Memory B cell (primary cell): ENCODE results near the gene LSM14A.
A peak's percentile ranks its signal among the peaks of the same experiment; 100 is the strongest.
"Not testable (repeated sequence)": the region's sequence is repeated elsewhere in the genome, so short reads cannot be mapped to it uniquely, and the experiment has no call there.

Experiments
- ATAC-seq: fragments of 150-1000 bp; cut with Tn5 transposase; 2 replicates; pipeline ENCODE4 v1.10.0; 2021; ENCODE audit warnings: low read depth, mild to moderate bottlenecking, moderate library complexity
- DNase-seq, 2 donors: peaks; one replicate each; pipeline ENCODE4 v3.0.0; 2022; ENCODE audit warnings: low spot score in 2 of 2
- H3K27ac Mint-ChIP-seq: one replicate; pipeline ENCODE4 v1.8.0; 2022; ENCODE audit warnings: mild to moderate bottlenecking, moderate library complexity, mixed read lengths
- H3K27me3 Mint-ChIP-seq: one replicate; pipeline ENCODE4 v1.8.0; 2022; ENCODE audit warnings: mixed read lengths
- H3K36me3 Mint-ChIP-seq: one replicate; pipeline ENCODE4 v1.8.0; 2022; ENCODE audit warnings: mild to moderate bottlenecking, mixed read lengths
- H3K4me1 Mint-ChIP-seq: one replicate; pipeline ENCODE4 v1.8.0; 2022; ENCODE audit warnings: mixed read lengths
- H3K4me3 Mint-ChIP-seq: one replicate; pipeline ENCODE4 v1.8.0; 2022; ENCODE audit warnings: mild to moderate bottlenecking, moderate library complexity, mixed read lengths
- H3K9me3 Mint-ChIP-seq: one replicate; pipeline ENCODE4 v1.8.0; 2022; ENCODE audit warnings: mixed read lengths

Gene LSM14A

DNA sequence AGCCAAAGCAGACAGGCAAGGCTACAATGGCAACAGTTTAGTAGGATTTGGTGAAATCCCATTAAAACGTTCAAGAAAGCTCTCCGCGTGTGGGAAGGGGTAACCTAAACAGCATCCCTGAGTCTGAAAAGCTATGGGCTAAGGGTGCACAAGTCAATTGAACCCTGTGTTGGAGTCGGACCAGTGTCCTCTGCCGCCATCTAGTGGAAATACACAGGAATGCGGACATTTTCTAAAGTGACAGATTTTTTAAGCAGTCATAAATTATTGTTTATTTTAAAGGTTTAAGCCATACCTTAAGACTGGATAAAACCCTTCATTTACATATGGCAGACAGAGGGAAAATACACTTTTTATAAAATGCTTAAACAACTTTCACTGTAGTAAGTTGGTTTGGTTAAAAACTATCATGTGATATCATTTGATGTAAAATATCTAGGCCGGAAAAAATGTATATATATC is 26.5 kb upstream of the LSM14A start:
- Mint-ChIP-seq H3K27me3 (no peaks in the 10 kb centered on the region), H3K4me1 (peaks cover 2% of the 10 kb centered on the region), H3K9me3 (no peaks in the 10 kb centered on the region), H3K36me3 (no peaks in the 10 kb centered on the region), H3K4me3 (no peak overlapping the region), H3K27ac (no peak overlapping the region)
- ATAC-seq (peak; percentile 59), DNase-seq (peak; percentile 40 to 46)

DNA sequence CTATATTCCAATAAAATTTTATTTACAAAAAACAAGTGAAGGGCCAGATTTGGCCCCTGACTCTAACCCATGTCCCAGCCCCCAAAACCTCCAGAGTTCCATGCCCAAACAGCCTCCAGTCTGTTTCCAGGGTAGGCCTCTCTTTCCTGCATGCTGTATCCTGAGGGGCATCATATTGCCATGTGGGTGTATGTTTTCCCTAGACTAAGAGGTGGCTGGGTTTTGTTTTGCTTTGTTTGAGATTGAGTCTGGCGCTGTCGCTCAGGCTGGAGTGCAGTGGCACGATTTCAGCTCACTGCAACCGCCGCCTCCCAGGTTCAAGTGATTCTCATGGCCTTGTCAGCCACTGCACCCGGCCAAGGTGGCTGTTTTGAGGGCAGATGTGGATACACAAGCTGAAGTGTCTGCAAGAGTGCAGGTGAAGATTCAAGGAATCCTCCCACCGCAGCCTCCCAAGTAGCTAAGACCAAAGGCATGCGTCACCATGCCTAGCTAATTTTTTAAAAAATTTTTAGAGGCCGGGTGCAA is 23.6 kb upstream of the LSM14A start:
- ATAC-seq (no peak), DNase-seq (no peak)
- H3K36me3 Mint-ChIP-seq: no peaks in the 10 kb centered on the region
- no peaks in the 10 kb centered on the region for H3K9me3 Mint-ChIP-seq
- peaks cover 2% of the 10 kb centered on the region for H3K4me1 Mint-ChIP-seq
- H3K27ac Mint-ChIP-seq: no peak overlapping the region
- H3K27me3 Mint-ChIP-seq: peaks cover 3% of the 10 kb centered on the region
- H3K4me3 Mint-ChIP-seq: no peak overlapping the region

DNA sequence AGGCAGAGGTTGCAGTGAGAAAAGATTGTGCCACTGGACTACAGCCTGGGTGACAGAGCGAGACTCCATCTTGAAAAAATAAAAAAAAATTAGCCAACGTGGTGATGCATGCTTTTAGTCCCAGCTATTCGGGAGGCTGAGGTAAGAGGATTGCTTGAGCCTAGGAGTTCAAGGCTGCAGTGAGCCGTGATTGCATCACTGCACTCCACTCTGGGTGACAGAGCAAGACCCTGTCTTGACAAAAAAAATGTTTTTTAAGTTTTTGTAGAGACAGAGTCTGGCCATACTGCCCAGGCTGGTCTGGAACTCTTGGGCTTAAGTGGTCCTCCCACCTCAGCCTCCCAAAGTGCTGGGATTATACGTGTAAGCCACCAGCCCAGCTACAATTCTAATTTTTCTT is 22.4 kb upstream of the LSM14A start:
- Mint-ChIP-seq H3K4me3 (no peak overlapping the region), H3K36me3 (no peaks in the 10 kb centered on the region), H3K27me3 (peaks cover 3% of the 10 kb centered on the region), H3K27ac (no peak overlapping the region), H3K9me3 (no peaks in the 10 kb centered on the region), H3K4me1 (peaks cover 2% of the 10 kb centered on the region)
- ATAC-seq: no peak
- no peak for DNase-seq

DNA sequence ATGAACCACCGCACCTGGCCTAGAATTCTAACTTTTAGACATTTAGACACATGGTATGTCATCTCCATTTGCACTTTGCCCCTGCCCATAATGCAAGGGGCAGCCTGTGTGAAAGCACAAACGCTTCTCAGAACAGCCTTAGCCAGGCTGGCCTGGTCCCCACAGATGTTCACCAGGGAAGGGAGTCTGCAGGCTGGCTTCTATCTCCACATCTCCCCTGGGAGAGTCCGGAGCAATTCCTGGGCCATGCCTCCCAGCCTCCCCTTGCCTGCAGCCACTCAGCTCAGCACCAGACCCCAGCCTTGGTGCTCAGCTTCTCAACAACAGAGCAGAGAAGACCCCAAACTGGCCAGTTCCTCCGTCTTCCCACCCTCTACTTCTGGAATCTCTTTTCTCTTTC is 21.7 kb upstream of the LSM14A start:
- no peak for ATAC-seq
- Mint-ChIP-seq H3K27ac (no peak overlapping the region), H3K9me3 (no peaks in the 10 kb centered on the region), H3K27me3 (peaks cover 3% of the 10 kb centered on the region), H3K4me3 (no peak overlapping the region), H3K4me1 (peaks cover 2% of the 10 kb centered on the region), H3K36me3 (no peaks in the 10 kb centered on the region)
- no peak for DNase-seq

GRCh38 chr19:34151439-34151838 is 20.9 kb upstream of the LSM14A start:
- no peaks in the 10 kb centered on the region for H3K4me1 Mint-ChIP-seq
- ATAC-seq: no peak
- no peak overlapping the region for H3K4me3 Mint-ChIP-seq
- no peaks in the 10 kb centered on the region for H3K9me3 Mint-ChIP-seq
- no peaks in the 10 kb centered on the region for H3K36me3 Mint-ChIP-seq
- no peak for DNase-seq
- H3K27ac Mint-ChIP-seq: no peak overlapping the region
- H3K27me3 Mint-ChIP-seq: peaks cover 3% of the 10 kb centered on the region

- Mint-ChIP-seq H3K27me3 (peaks cover 3% of the 10 kb centered on the region), H3K36me3 (no peaks in the 10 kb centered on the region), H3K27ac (no peak overlapping the region), H3K4me1 (no peaks in the 10 kb centered on the region), H3K4me3 (no peak overlapping the region), H3K9me3 (no peaks in the 10 kb centered on the region)
- ATAC-seq (no peak), DNase-seq (no peak)
Measured at GRCh38 chr19:34154401-34154800, 17.9 kb upstream of the LSM14A start.

DNA sequence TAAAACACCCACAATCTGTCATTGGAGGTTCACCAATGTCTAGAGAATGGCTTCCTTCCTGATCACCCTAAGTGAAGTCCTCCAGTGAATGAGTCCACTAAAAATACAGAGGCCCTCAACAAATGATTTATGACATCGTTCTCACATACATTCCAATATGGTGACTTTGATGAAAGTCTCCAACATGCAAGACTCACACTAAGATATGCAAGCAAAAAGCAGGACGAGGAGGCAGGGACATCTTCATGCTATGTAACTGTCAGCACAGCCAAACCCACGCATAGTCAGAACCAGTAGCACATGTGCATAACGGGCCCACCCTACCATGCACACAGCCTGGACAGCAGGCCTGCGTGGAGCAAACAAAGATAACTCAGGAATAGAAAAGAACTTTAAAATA is 16.6 kb upstream of the LSM14A start:
- no peak overlapping the region for H3K27ac Mint-ChIP-seq
- H3K4me3 Mint-ChIP-seq: no peak overlapping the region
- no peak for DNase-seq
- peaks cover 3% of the 10 kb centered on the region for H3K27me3 Mint-ChIP-seq
- H3K36me3 Mint-ChIP-seq: no peaks in the 10 kb centered on the region
- H3K9me3 Mint-ChIP-seq: no peaks in the 10 kb centered on the region
- H3K4me1 Mint-ChIP-seq: no peaks in the 10 kb centered on the region
- ATAC-seq: no peak

DNA sequence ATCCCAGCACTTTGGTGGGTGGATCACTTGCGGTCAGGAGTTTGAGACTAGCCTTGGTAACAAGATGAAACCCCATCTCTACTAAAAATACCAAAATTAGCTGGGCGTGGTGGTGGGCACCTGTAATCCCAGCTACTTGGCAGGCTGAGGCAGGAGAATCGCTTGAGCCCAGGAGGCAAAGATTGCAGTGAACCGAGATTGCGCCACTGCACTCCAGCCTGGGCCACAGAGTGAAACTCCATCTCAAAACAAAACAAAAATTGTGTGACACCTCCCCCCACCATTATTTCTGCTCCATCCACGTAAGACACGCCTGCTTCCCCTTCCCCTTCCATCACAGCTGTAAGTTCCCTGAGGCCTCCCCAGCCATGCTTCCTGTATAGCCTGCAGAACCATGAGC is 13.3 kb upstream of the LSM14A start:
- not testable (repeated sequence) for DNase-seq, H3K4me3 Mint-ChIP-seq, H3K9me3 Mint-ChIP-seq, H3K27me3 Mint-ChIP-seq, ATAC-seq, H3K36me3 Mint-ChIP-seq, H3K4me1 Mint-ChIP-seq, H3K27ac Mint-ChIP-seq

DNA sequence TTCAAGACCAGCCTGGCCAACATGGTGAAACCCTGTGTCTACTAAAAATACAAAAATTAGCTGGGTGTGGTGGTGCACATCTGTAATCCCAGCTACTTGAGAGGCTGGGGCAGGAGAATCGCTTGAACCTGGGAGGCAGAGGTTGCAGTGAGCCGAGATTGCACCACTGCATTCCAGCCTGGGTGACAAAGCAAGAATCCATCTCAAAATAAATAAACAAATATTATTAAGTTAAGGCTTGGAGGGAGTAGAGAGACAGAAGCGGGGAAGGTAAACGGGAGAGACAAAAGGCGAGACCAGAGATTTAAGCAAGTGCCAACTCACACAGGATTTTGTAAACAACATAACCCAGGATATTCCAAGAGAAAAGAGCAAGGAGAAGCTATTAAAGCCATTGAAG is 12.8 kb upstream of the LSM14A start:
- not testable (repeated sequence) for H3K36me3 Mint-ChIP-seq, DNase-seq, ATAC-seq, H3K27me3 Mint-ChIP-seq, H3K4me3 Mint-ChIP-seq, H3K9me3 Mint-ChIP-seq, H3K4me1 Mint-ChIP-seq, H3K27ac Mint-ChIP-seq

DNA sequence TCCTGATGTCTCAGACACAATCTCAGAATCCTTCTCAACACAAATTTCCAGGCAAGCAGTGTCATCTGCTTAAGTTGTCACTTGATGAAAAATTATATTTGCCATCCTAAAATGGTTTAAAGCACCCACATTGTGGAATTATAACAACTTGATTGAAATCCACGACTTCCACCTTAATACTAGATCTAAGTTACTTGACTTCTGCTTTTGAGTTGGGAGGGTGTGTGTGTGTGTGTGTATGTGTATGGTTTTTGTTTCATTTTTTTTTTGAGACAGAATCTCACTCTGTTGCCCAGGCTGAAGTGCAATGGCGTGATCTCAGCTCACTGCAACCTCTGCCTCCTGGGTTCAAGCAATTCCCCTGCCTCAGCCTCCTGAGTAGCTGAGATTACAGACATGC is 10.4 kb upstream of the LSM14A start:
- not testable (repeated sequence) for H3K4me3 Mint-ChIP-seq, H3K4me1 Mint-ChIP-seq, DNase-seq, H3K9me3 Mint-ChIP-seq, H3K36me3 Mint-ChIP-seq, H3K27me3 Mint-ChIP-seq, H3K27ac Mint-ChIP-seq, ATAC-seq

- no peak overlapping the region for H3K4me3 Mint-ChIP-seq
- no peaks in the 10 kb centered on the region for H3K36me3 Mint-ChIP-seq
- no peak overlapping the region for H3K27ac Mint-ChIP-seq
- ATAC-seq (no peak), DNase-seq (no peak)
- no peaks in the 10 kb centered on the region for H3K27me3 Mint-ChIP-seq
- H3K4me1 Mint-ChIP-seq: peaks cover 4% of the 10 kb centered on the region
- no peaks in the 10 kb centered on the region for H3K9me3 Mint-ChIP-seq
Measured at GRCh38 chr19:34165295-34165738, 7.0 kb upstream of the LSM14A start.

GRCh38 chr19:34169475-34170199 is 2.7 kb upstream of the LSM14A start:
- not testable (repeated sequence) for H3K27me3 Mint-ChIP-seq, ATAC-seq, DNase-seq, H3K9me3 Mint-ChIP-seq, H3K36me3 Mint-ChIP-seq
- Mint-ChIP-seq H3K4me3 (peak overlapping the region; percentile 27), H3K4me1 (peaks cover 18% of the 10 kb centered on the region), H3K27ac (peak overlapping the region; percentile 98)

- no peaks in the 10 kb centered on the region for H3K27me3 Mint-ChIP-seq
- H3K4me3 Mint-ChIP-seq: peak overlapping the region; percentile 97
- no peak for ATAC-seq
- H3K4me1 Mint-ChIP-seq: peaks cover 22% of the 10 kb centered on the region
- DNase-seq: peak in 1 of 2 donors; percentile 9
- H3K36me3 Mint-ChIP-seq: no peaks in the 10 kb centered on the region
- peak overlapping the region; percentile 98 for H3K27ac Mint-ChIP-seq
- H3K9me3 Mint-ChIP-seq: no peaks in the 10 kb centered on the region
Measured at GRCh38 chr19:34171539-34171876, 796 bp upstream of the LSM14A start.

- no peaks in the 10 kb centered on the region for H3K36me3 Mint-ChIP-seq
- DNase-seq (peak in 1 of 2 donors; percentile 36), ATAC-seq (peak; percentile 31)
- H3K27ac Mint-ChIP-seq: peak overlapping the region; percentile 98
- no peaks in the 10 kb centered on the region for H3K9me3 Mint-ChIP-seq
- H3K4me3 Mint-ChIP-seq: peak overlapping the region; percentile 97
- peaks cover 24% of the 10 kb centered on the region for H3K4me1 Mint-ChIP-seq
- H3K27me3 Mint-ChIP-seq: no peaks in the 10 kb centered on the region
Measured at GRCh38 chr19:34172661-34173192, 423 bp downstream of the LSM14A start.
